ENCODE measurements around the gene FUT4.

Gene FUT4

DNA sequence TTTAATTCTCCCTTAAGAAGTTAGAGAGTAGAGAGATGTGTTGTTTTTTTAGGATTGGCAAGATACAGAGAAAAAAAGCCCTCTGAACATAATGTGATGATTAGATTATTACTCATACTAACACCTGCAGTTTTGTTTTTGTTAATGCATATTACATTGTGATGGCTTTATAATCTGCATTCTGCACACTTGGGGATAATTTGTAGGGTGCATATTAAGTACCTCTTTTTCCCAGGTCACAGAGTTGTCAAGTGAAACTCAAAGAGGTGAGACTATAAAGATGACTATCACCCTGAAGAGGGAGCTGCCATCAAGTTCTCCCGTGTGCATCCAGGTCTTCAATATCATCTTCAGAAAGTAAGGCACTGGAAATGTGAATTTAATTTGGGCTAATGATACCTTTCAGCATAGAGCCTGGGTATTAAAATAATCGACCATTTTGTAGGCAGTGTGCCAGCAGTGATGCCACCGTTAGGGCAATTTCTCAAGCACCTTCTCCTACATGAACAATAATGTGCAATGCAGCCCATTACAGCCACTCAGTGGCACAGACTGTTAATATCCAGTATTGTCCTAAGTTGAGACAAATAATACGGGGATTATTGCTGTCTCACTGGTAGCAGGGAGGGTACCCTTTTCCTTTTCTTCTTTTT is 39.6 kb downstream of the FUT4 start:
- Histone ChIP-seq H3K27me3 (replicated peaks; ENCODE audit: control insufficient read depth, insufficient read depth, low read length, poor library complexity, severe bottlenecking) (no peaks in the 10 kb centered on the region), H3K36me3 (ENCODE audit: control insufficient read depth, insufficient read depth, low read length) (no peaks in the 10 kb centered on the region), H3K27ac (ENCODE audit: insufficient read depth, low read length, poor library complexity, severe bottlenecking) (no peak overlapping the region), H3K4me3 (ENCODE audit: insufficient read depth, low read depth, low read length, poor library complexity, severe bottlenecking) (no peak overlapping the region), H3K4me1 (ENCODE audit: control insufficient read depth, insufficient read depth, low read length, poor library complexity, severe bottlenecking) (no peaks in the 10 kb centered on the region), H3K9me3 (ENCODE audit: control insufficient read depth, low read length) (no peaks in the 10 kb centered on the region)
- no peak for DNase-seq

DNA sequence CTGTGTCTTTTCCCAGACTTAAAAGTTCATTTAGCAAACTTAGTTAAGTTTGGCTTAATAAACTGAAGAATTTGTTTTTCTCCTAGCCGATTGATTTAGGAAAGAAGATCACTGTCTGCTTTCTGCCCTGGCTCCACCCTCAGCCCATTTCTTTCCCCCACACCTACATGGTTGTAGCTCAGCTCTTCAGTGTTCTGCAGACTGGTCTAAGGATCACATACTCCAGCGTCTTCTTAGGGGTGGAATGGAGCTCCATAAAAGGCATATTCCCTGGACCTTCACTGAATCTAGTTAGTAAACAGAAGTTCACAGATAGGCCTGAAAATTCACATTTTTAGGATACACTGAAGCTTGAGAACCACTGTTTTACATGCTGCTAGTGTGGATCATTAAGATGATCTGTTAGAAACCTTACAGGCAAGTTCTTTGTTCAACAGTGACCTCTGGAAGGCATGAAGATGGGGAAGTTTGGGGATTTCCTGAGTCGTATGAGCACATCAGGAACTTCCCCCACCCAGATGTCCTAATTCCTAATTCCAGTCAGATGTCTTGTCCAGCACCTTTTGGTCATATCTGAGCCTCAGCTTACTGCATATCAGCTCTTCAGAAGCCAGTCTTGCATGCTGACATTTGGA is 40.3 kb downstream of the FUT4 start:
- Histone ChIP-seq H3K27me3 (replicated peaks; ENCODE audit: control insufficient read depth, insufficient read depth, low read length, poor library complexity, severe bottlenecking) (no peaks in the 10 kb centered on the region), H3K4me3 (ENCODE audit: insufficient read depth, low read depth, low read length, poor library complexity, severe bottlenecking) (no peak overlapping the region), H3K27ac (ENCODE audit: insufficient read depth, low read length, poor library complexity, severe bottlenecking) (no peak overlapping the region), H3K4me1 (ENCODE audit: control insufficient read depth, insufficient read depth, low read length, poor library complexity, severe bottlenecking) (no peaks in the 10 kb centered on the region), H3K9me3 (ENCODE audit: control insufficient read depth, low read length) (no peaks in the 10 kb centered on the region), H3K36me3 (ENCODE audit: control insufficient read depth, insufficient read depth, low read length) (no peaks in the 10 kb centered on the region)
- no peak for DNase-seq

DNA sequence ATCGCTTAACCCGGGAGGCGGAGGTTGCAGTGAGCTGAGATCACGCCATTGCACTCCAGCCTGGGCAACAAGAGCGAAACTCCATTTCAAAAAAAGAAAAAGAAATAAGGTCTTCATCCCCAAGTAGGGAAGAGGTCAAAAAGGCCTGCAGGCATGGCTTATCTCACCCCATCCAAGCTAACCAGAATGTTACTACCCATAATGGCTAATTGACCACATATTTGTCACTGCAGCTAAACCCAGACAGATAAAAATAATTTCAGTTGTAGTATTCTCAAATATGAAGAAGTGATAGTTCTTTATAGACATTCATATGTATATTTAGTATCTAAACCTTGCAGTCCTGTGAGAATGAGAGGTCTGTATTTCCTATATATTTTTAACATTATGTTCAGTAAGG is 41.3 kb downstream of the FUT4 start:
- Histone ChIP-seq H3K4me1 (ENCODE audit: control insufficient read depth, insufficient read depth, low read length, poor library complexity, severe bottlenecking) (no peaks in the 10 kb centered on the region), H3K9me3 (ENCODE audit: control insufficient read depth, low read length) (no peaks in the 10 kb centered on the region), H3K27me3 (replicated peaks; ENCODE audit: control insufficient read depth, insufficient read depth, low read length, poor library complexity, severe bottlenecking) (no peaks in the 10 kb centered on the region), H3K27ac (ENCODE audit: insufficient read depth, low read length, poor library complexity, severe bottlenecking) (no peak overlapping the region), H3K4me3 (ENCODE audit: insufficient read depth, low read depth, low read length, poor library complexity, severe bottlenecking) (no peak overlapping the region), H3K36me3 (ENCODE audit: control insufficient read depth, insufficient read depth, low read length) (no peaks in the 10 kb centered on the region)
- no peak for DNase-seq

DNA sequence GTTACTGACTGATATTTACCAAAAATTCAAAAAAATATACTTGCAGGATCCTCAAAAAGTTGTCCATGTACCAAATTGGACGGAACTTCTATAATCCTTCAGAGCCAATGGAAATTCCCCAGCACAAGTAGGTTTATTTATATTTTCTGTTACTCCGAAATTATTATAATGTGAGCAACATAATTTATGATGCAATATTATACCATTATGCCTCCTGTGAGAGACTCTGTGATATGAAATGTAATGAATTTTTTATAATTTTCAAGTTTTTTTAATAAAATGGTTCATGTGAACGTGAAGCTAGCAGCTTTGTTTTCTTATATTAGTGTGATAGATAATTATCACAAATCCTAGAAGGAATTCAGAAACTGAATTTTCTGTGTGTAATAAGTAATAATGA is 41.7 kb downstream of the FUT4 start:
- Histone ChIP-seq H3K36me3 (ENCODE audit: control insufficient read depth, insufficient read depth, low read length) (no peaks in the 10 kb centered on the region), H3K4me3 (ENCODE audit: insufficient read depth, low read depth, low read length, poor library complexity, severe bottlenecking) (no peak overlapping the region), H3K9me3 (ENCODE audit: control insufficient read depth, low read length) (no peaks in the 10 kb centered on the region), H3K27ac (ENCODE audit: insufficient read depth, low read length, poor library complexity, severe bottlenecking) (no peak overlapping the region), H3K4me1 (ENCODE audit: control insufficient read depth, insufficient read depth, low read length, poor library complexity, severe bottlenecking) (no peaks in the 10 kb centered on the region), H3K27me3 (replicated peaks; ENCODE audit: control insufficient read depth, insufficient read depth, low read length, poor library complexity, severe bottlenecking) (no peaks in the 10 kb centered on the region)
- no peak for DNase-seq

DNA sequence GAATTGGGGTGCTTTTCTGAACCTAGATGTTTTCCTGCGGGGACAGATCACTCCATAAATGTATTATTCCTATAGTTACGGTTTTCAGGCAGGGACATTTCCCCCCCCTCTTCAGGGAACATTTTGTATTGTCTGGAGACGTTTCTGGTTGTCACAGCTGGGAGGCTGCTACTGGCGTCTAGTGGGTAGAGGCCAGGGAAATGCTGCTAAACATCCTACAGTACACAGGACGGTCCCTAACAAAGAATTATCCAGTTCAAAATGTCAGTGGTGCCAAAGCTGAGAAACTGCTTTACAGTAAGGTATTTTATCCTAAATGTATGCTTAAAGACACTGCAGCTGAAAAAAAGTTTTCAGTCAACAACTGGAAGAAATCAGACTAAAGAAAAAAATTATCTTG is 42.8 kb downstream of the FUT4 start:
- Histone ChIP-seq H3K4me1 (ENCODE audit: control insufficient read depth, insufficient read depth, low read length, poor library complexity, severe bottlenecking) (no peaks in the 10 kb centered on the region), H3K27ac (ENCODE audit: insufficient read depth, low read length, poor library complexity, severe bottlenecking) (no peak overlapping the region), H3K4me3 (ENCODE audit: insufficient read depth, low read depth, low read length, poor library complexity, severe bottlenecking) (no peak overlapping the region), H3K9me3 (ENCODE audit: control insufficient read depth, low read length) (no peaks in the 10 kb centered on the region), H3K27me3 (replicated peaks; ENCODE audit: control insufficient read depth, insufficient read depth, low read length, poor library complexity, severe bottlenecking) (no peaks in the 10 kb centered on the region), H3K36me3 (ENCODE audit: control insufficient read depth, insufficient read depth, low read length) (no peaks in the 10 kb centered on the region)
- DNase-seq = no peak

DNA sequence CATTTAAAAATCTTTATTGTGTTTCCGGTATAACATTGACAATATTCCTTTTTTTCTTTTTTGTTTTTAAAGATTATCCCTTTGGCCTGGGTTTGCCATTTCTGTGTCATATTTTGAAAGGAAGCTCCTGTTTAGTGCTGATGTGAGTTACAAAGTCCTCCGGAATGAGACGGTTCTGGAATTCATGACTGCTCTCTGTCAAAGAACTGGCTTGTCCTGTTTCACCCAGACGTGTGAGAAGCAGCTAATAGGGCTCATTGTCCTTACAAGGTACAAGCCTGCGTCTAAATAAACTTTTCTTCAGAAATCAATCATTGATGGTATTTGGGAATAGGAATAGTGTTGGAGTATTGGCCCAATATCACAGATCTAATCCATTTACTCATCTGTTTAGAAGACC is 43.3 kb downstream of the FUT4 start:
- Histone ChIP-seq H3K4me1 (ENCODE audit: control insufficient read depth, insufficient read depth, low read length, poor library complexity, severe bottlenecking) (no peaks in the 10 kb centered on the region), H3K4me3 (ENCODE audit: insufficient read depth, low read depth, low read length, poor library complexity, severe bottlenecking) (no peak overlapping the region), H3K27ac (ENCODE audit: insufficient read depth, low read length, poor library complexity, severe bottlenecking) (no peak overlapping the region), H3K27me3 (replicated peaks; ENCODE audit: control insufficient read depth, insufficient read depth, low read length, poor library complexity, severe bottlenecking) (no peaks in the 10 kb centered on the region), H3K36me3 (ENCODE audit: control insufficient read depth, insufficient read depth, low read length) (no peaks in the 10 kb centered on the region), H3K9me3 (ENCODE audit: control insufficient read depth, low read length) (no peaks in the 10 kb centered on the region)
- no peak for DNase-seq

DNA sequence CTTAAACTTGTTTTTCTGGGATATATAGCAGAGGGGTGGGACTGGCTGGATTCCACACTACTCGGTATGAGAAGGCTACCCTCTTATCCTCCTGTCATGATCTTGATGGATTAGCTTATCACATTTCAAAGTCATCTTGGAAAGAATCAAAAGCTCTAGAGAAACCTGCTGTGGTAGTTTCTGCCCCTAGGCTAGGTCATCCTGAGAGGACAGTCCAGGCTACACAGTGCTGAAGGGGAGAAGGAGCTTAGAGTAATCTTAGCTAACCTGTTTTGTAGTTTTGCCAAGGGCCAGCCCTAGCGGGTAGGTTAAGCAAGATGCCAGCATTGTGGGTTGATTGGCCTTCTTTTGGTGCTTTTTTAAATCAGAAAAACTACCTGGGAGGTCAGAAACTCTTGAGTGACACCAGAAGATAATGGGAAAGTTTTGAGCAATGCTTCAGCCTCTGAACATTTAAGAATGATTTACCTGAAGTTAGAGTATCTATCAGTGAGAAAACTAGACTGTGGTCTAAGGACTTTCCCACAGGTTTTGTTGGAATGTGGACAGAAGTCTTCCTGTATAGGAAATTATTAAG is 44.7 kb downstream of the FUT4 start:
- Histone ChIP-seq H3K36me3 (ENCODE audit: control insufficient read depth, insufficient read depth, low read length) (no peaks in the 10 kb centered on the region), H3K4me1 (ENCODE audit: control insufficient read depth, insufficient read depth, low read length, poor library complexity, severe bottlenecking) (no peaks in the 10 kb centered on the region), H3K9me3 (ENCODE audit: control insufficient read depth, low read length) (no peaks in the 10 kb centered on the region), H3K4me3 (ENCODE audit: insufficient read depth, low read depth, low read length, poor library complexity, severe bottlenecking) (no peak overlapping the region), H3K27me3 (replicated peaks; ENCODE audit: control insufficient read depth, insufficient read depth, low read length, poor library complexity, severe bottlenecking) (no peaks in the 10 kb centered on the region), H3K27ac (ENCODE audit: insufficient read depth, low read length, poor library complexity, severe bottlenecking) (no peak overlapping the region)
- no peak for DNase-seq

DNA sequence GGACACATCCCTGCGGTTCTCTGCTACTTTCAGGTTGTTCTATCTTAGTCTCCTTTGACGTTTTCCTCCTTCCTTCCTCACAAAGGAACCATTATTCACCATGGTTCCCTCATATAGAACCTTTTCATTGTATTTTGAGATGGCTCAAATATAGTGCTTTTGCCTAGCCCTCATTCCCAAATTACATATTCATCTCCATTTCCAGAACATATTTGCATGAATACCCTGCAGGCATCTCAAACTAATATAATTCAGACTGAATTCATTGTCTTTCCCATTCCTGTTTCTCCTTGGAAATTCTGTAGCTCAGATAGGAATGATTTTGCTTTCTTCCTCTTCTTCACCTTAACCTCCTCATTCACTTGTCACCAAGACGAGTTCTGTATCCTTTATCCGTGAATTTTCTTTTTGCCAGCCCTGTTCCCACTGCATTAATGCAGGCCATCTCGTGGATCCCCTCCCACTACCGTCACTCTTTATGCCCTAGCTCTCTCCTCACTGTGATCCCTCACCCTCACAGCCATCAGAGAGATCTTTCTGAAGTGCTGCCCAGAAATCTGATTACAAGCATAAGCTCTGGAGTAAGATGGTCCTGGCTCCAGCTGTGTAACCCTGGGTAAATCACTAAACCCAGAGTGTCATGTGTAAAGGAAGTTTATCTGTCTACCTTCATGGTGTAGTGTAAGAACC is 46.8 kb downstream of the FUT4 start:
- H3K4me3 ChIP-seq (ENCODE audit: insufficient read depth, low read depth, low read length, poor library complexity, severe bottlenecking) = no peak overlapping the region
- DNase-seq = no peak
- no peaks in the 10 kb centered on the region for H3K27me3 ChIP-seq (replicated peaks; ENCODE audit: control insufficient read depth, insufficient read depth, low read length, poor library complexity, severe bottlenecking)
- no peaks in the 10 kb centered on the region for H3K9me3 ChIP-seq (ENCODE audit: control insufficient read depth, low read length)
- H3K4me1 ChIP-seq (ENCODE audit: control insufficient read depth, insufficient read depth, low read length, poor library complexity, severe bottlenecking) = no peaks in the 10 kb centered on the region
- no peaks in the 10 kb centered on the region for H3K36me3 ChIP-seq (ENCODE audit: control insufficient read depth, insufficient read depth, low read length)
- no peak overlapping the region for H3K27ac ChIP-seq (ENCODE audit: insufficient read depth, low read length, poor library complexity, severe bottlenecking)

- Histone ChIP-seq H3K4me1 (ENCODE audit: control insufficient read depth, insufficient read depth, low read length, poor library complexity, severe bottlenecking) (no peaks in the 10 kb centered on the region), H3K9me3 (ENCODE audit: control insufficient read depth, low read length) (no peaks in the 10 kb centered on the region), H3K27me3 (replicated peaks; ENCODE audit: control insufficient read depth, insufficient read depth, low read length, poor library complexity, severe bottlenecking) (no peaks in the 10 kb centered on the region), H3K4me3 (ENCODE audit: insufficient read depth, low read depth, low read length, poor library complexity, severe bottlenecking) (no peak overlapping the region), H3K36me3 (ENCODE audit: control insufficient read depth, insufficient read depth, low read length) (no peaks in the 10 kb centered on the region), H3K27ac (ENCODE audit: insufficient read depth, low read length, poor library complexity, severe bottlenecking) (no peak overlapping the region)
- DNase-seq = no peak
Observed at GRCh38 chr11:94593030-94593429, 49.3 kb downstream of the FUT4 start.

DNA sequence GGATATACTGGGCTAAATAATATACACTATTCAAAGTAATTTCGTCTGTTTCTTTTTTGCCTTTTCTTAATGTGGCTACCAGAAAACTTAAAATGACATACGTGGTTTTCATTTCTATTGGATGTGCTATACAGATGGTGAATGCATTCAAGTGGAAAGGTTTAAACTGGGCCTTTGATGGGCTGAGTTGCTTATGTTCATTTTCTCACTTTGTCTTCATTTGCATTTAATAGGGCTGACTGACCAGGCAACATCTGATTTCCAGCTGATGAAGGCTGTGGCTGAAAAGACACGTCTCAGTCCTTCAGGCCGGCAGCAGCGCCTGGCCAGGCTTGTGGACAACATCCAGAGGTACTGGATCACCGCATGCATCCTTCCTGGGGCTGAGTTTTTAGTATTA is 51.4 kb downstream of the FUT4 start:
- Histone ChIP-seq H3K4me1 (ENCODE audit: control insufficient read depth, insufficient read depth, low read length, poor library complexity, severe bottlenecking) (no peaks in the 10 kb centered on the region), H3K4me3 (ENCODE audit: insufficient read depth, low read depth, low read length, poor library complexity, severe bottlenecking) (no peak overlapping the region), H3K27ac (ENCODE audit: insufficient read depth, low read length, poor library complexity, severe bottlenecking) (no peak overlapping the region), H3K9me3 (ENCODE audit: control insufficient read depth, low read length) (no peaks in the 10 kb centered on the region), H3K27me3 (replicated peaks; ENCODE audit: control insufficient read depth, insufficient read depth, low read length, poor library complexity, severe bottlenecking) (no peaks in the 10 kb centered on the region), H3K36me3 (ENCODE audit: control insufficient read depth, insufficient read depth, low read length) (no peaks in the 10 kb centered on the region)
- DNase-seq = no peak

Data from effector memory CD4-positive, alpha-beta T cell (primary cell).